Measurements from ENCODE around the gene PLCB4.

PLCB4 gene

GRCh38 chr20:9424551-9424950 is 355.7 kb downstream of the PLCB4 start:
- Histone ChIP-seq H3K79me2 (ENCODE audit: insufficient read depth, low read length) (no peaks in the 10 kb centered on the region), H3K4me1 (ENCODE audit: insufficient read depth, low read length, poor library complexity, severe bottlenecking) (no peaks in the 10 kb centered on the region), H3K36me3 (ENCODE audit: insufficient read depth, low read length) (peaks cover 27% of the 10 kb centered on the region; the same call in 1 of the 2 replicates), H3K4me3 (ENCODE audit: low read length, poor library complexity, severe bottlenecking) (no peak overlapping the region), H3K9me3 (ENCODE audit: insufficient read depth, low read depth, low read length) (no peaks in the 10 kb centered on the region), H4K20me1 (ENCODE audit: insufficient read depth, low read length, poor library complexity, severe bottlenecking) (no peaks in the 10 kb centered on the region), H3K27me3 (ENCODE audit: insufficient read depth, low read length, poor library complexity, severe bottlenecking) (no peaks in the 10 kb centered on the region), H3K4me2 (ENCODE audit: low read depth, low read length, poor library complexity, severe bottlenecking) (no peak overlapping the region), H2AFZ (ENCODE audit: low read length) (no peak overlapping the region), H3F3A (ENCODE audit: low read depth) (no peaks in the 10 kb centered on the region), H3K9ac (ENCODE audit: low read depth, low read length, poor library complexity, severe bottlenecking) (no peak overlapping the region), H3K9me2 (replicated peaks; ENCODE audit: low read depth, low read length) (no peaks in the 10 kb centered on the region)
- TF ChIP-seq EZH2phosphoT487 (IDR thresholded peaks at IDR 0.05; ENCODE audit: borderline replicate concordance), result no peak
- TF ChIP-seq, protein P1, sequence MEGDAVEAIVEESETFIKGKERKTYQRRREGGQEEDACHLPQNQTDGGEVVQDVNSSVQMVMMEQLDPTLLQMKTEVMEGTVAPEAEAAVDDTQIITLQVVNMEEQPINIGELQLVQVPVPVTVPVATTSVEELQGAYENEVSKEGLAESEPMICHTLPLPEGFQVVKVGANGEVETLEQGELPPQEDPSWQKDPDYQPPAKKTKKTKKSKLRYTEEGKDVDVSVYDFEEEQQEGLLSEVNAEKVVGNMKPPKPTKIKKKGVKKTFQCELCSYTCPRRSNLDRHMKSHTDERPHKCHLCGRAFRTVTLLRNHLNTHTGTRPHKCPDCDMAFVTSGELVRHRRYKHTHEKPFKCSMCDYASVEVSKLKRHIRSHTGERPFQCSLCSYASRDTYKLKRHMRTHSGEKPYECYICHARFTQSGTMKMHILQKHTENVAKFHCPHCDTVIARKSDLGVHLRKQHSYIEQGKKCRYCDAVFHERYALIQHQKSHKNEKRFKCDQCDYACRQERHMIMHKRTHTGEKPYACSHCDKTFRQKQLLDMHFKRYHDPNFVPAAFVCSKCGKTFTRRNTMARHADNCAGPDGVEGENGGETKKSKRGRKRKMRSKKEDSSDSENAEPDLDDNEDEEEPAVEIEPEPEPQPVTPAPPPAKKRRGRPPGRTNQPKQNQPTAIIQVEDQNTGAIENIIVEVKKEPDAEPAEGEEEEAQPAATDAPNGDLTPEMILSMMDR (conservative IDR thresholded peaks at IDR 0.05; ENCODE audit: low read length), result no peak

DNA sequence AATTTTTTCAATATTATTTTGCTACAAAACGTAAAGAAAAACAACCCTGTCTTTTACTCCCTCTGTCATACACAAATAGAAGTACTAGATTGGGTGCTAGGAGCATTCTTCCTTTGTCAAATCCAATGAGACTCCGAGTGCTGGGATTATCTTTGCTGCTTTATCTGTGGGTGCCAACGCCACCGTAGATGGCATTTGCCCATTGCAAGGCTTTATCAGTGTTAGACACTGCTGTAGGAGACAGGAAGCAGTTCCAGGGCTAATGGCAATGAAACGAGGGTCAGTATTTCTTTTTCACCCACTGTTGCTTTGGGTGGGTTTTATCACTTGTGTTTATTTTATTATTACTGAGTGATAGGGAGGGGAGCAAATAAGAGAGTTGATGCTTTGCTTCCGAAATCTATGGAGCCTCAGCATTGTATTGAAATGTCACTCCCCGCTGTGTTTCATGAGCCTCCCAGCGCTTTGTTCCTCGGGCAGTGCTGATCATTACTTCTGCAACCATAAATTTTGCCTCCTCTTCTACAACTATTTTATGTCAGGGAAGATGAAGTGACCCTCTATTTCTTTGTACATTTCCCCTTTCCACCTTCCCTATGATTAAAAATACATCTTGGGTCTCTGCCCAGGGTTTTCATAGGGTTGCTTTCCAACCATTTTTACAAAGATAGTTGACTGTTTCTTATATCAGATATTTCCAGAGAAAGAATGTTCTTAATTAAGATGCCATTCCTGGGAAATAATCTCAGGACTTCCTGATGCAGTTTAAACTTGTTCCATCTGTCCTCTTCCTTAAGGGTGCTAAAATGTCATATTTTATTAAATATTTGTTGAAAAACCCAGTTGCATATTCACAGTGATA is 358.8 kb downstream of the PLCB4 start:
- H3K9me2 ChIP-seq (replicated peaks; ENCODE audit: low read depth, low read length), result no peaks in the 10 kb centered on the region

DNA sequence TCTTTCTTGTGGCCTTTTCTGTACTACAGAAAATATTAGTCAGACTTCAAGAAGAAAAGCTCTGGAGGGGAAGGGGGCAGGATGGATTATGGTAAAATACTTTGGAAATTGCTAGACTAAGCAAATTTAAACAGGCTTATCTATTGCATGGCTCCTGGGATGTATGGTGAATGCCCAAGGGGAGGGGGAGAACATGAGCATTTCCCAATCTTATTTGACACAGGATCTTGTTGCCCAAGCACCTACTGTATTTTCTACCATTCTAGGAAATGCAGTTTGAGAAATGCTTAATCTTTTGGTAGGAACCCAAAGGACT is 359.4 kb downstream of the PLCB4 start:
- Histone ChIP-seq H3K4me2 (ENCODE audit: low read depth, low read length, poor library complexity, severe bottlenecking) (no peak overlapping the region), H3K36me3 (ENCODE audit: insufficient read depth, low read length) (peaks cover 15% of the 10 kb centered on the region; the same call in 1 of the 2 replicates), H3K9ac (ENCODE audit: low read depth, low read length, poor library complexity, severe bottlenecking) (no peak overlapping the region), H3K9me3 (ENCODE audit: insufficient read depth, low read depth, low read length) (no peaks in the 10 kb centered on the region), H3K27me3 (ENCODE audit: insufficient read depth, low read length, poor library complexity, severe bottlenecking) (no peaks in the 10 kb centered on the region), H3K4me3 (ENCODE audit: low read length, poor library complexity, severe bottlenecking) (no peak overlapping the region), H4K20me1 (ENCODE audit: insufficient read depth, low read length, poor library complexity, severe bottlenecking) (no peaks in the 10 kb centered on the region), H3K9me2 (replicated peaks; ENCODE audit: low read depth, low read length) (no peaks in the 10 kb centered on the region), H3F3A (ENCODE audit: low read depth) (no peaks in the 10 kb centered on the region), H2AFZ (ENCODE audit: low read length) (no peak overlapping the region), H3K79me2 (ENCODE audit: insufficient read depth, low read length) (no peaks in the 10 kb centered on the region), H3K4me1 (ENCODE audit: insufficient read depth, low read length, poor library complexity, severe bottlenecking) (no peaks in the 10 kb centered on the region)
- TF ChIP-seq, protein P1 (conservative IDR thresholded peaks at IDR 0.05; ENCODE audit: low read length), result no peak
- TF ChIP-seq EZH2phosphoT487 (IDR thresholded peaks at IDR 0.05; ENCODE audit: borderline replicate concordance), result no peak

More for the DNA sequence above, 358.8 kb downstream of the PLCB4 start:
- H3K36me3 ChIP-seq (ENCODE audit: insufficient read depth, low read length), result peaks cover 15% of the 10 kb centered on the region; the same call in 1 of the 2 replicates
- H3K4me1 ChIP-seq (ENCODE audit: insufficient read depth, low read length, poor library complexity, severe bottlenecking), result no peaks in the 10 kb centered on the region
- H3K4me3 ChIP-seq (ENCODE audit: low read length, poor library complexity, severe bottlenecking), result no peak overlapping the region
- H3K4me2 ChIP-seq (ENCODE audit: low read depth, low read length, poor library complexity, severe bottlenecking), result no peak overlapping the region
- H3K79me2 ChIP-seq (ENCODE audit: insufficient read depth, low read length), result no peaks in the 10 kb centered on the region
- no peak for TF ChIP-seq EZH2phosphoT487 (IDR thresholded peaks at IDR 0.05; ENCODE audit: borderline replicate concordance)
- TF ChIP-seq, protein P1 (conservative IDR thresholded peaks at IDR 0.05; ENCODE audit: low read length), result no peak
- no peak overlapping the region for H2AFZ ChIP-seq (ENCODE audit: low read length)
- H3K27me3 ChIP-seq (ENCODE audit: insufficient read depth, low read length, poor library complexity, severe bottlenecking), result no peaks in the 10 kb centered on the region
- no peaks in the 10 kb centered on the region for H3F3A ChIP-seq (ENCODE audit: low read depth)
- H3K9me3 ChIP-seq (ENCODE audit: insufficient read depth, low read depth, low read length), result no peaks in the 10 kb centered on the region
- no peaks in the 10 kb centered on the region for H4K20me1 ChIP-seq (ENCODE audit: insufficient read depth, low read length, poor library complexity, severe bottlenecking)
- no peak overlapping the region for H3K9ac ChIP-seq (ENCODE audit: low read depth, low read length, poor library complexity, severe bottlenecking)
